COLO668 (cell line): ENCODE measurements around the gene CAMTA1.

ENCODE experiments used
- DNase-seq: peaks from one replicate; lab custom pipeline; 2025; ENCODE audit not compliant: unreplicated experiment; lab: John Stamatoyannopoulos, UW

CAMTA1 gene

GRCh38 chr1:7515904-7516303 lies 730.6 kb downstream of the CAMTA1 start:
- DNase-seq: no peak

DNA sequence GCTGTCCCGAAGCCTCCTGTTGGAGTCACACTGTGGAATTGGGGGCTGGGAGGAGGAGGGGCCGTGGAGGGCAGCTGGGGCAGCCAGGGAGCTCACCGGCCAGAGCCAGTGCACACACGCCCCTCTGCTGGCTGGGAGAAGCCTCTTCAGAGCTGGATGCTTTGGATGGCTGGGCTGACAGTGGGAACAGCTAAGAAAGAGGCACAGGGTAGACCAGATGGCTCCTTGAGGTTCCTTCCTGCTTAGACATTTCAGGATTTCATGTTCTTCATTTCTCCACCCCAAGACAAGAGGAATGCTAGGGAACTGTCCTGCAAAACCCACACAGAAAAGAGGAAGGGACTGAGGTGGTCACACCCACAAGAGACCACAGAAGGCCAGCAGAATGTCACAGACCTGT lies 731.1 kb downstream of the CAMTA1 start:
- peak; percentile 33 for DNase-seq

GRCh38 chr1:7516929-7517328 lies 731.7 kb downstream of the CAMTA1 start:
- DNase-seq: no peak

- no peak for DNase-seq
Observed at GRCh38 chr1:7517611-7518330, 732.5 kb downstream of the CAMTA1 start.

DNA sequence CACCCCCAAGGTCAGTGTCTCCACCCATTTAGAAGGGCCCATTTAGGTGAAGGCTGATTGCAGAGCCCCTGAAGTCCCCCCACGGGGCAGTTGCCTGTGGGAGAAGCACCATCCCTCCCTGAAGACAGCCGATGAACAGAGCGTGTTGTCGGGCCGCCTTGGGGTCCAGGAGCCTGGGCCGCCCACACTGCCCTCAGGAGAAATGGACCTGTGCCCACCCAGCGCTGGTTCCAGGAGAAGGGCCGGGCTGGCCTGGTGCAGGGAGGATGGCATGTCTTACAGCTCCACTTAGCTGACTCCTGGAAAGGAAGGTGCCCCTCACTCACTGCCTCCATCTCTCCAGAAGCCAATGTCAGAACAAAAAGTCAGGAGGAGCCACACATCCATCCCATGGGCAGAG lies 733.2 kb downstream of the CAMTA1 start:
- no peak for DNase-seq

- DNase-seq: no peak
Observed at GRCh38 chr1:7519181-7519860, 734.1 kb downstream of the CAMTA1 start.

DNA sequence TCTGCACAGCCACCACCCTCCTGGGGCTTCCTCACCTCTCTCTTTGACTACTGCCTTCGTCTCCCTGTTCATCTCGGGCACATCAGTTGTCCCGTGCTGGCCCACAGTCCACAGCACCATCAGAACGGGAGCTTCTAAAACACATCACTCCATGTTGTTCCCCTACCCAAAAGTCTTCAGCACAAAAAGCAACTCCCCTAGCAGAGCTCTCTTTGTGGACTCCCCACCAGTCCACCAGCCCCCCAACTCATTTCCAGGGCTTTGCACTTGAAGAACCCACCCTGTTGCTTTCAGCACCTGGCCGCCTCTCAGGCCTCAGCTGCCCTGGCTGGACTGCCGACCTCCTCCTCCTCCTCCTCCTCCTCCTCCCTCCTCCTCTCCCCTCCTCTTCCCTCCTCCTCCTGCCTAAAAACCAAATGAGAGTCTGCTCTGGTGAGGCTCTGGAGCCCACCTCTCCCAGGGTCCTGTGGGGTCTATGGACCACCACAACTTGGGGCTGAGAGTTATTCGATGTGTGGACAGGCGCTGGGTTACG lies 734.7 kb downstream of the CAMTA1 start:
- DNase-seq: no peak

DNA sequence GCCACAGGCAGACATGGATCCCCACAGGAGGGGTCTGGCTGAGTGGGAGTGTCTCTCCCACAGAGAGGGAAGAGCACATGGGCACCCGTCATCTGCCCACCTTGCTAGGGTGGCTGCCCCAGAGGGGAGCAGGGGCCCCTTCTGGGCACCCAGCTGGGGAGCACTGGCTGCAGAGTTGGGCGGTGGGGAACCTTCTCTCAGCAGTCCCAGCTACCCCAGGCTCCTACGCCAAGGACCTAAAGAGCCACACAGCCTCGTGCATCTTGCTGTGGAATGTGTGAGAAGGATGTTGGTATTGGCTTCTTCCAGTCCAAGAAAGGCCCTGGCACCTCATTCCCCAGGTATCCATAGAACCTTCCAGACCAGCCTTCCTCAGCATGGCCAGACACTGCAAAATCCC lies 735.2 kb downstream of the CAMTA1 start:
- DNase-seq: no peak

DNA sequence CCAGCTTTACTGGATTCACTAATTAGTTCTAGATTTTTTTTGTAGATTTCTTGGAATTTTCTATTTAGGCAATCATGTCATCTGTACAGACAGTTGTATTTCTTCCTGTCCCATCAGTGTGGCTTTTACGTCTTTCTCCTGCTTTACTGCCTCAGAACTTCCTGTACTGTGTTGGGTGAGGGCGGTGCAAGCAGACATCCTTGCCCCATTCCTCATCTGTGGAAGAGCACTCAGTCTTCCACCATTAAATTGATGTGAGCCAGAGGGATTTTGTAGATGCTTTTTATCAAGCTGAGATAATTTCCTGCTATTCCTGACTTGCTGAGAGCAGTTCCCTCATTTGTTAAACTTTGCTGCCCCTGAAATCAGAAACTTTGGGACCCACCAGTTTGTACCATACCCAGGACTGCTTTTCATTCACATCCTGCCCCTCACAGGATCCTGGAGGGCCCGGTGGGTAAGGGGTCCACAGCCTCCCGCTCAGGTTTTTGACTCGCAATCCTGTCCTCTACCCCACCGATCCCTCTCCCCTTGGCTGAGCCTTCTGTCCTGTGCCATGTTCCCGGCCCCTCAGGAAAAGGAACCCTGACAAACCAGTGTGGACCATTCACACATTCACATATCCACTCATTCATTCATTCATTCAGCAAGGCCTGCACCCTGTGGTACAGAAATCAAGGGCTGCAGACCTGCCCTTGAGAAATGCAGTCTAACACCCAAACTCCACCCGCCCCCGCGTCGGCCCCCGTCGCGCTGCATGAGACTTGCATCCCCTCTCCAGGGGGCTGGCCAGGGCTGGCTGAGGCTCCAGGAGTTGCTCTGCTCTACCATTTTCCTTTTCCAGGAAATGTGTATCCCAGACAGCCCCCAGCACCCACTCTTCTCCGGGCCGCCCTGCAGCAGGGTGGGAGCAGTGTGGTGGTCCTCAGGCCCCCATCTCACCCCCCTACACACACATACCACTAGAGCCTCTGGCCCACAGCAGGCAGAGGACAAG lies 739.4 kb downstream of the CAMTA1 start:
- no peak for DNase-seq

- no peak for DNase-seq
Observed at GRCh38 chr1:7525338-7526063, 740.2 kb downstream of the CAMTA1 start.

DNA sequence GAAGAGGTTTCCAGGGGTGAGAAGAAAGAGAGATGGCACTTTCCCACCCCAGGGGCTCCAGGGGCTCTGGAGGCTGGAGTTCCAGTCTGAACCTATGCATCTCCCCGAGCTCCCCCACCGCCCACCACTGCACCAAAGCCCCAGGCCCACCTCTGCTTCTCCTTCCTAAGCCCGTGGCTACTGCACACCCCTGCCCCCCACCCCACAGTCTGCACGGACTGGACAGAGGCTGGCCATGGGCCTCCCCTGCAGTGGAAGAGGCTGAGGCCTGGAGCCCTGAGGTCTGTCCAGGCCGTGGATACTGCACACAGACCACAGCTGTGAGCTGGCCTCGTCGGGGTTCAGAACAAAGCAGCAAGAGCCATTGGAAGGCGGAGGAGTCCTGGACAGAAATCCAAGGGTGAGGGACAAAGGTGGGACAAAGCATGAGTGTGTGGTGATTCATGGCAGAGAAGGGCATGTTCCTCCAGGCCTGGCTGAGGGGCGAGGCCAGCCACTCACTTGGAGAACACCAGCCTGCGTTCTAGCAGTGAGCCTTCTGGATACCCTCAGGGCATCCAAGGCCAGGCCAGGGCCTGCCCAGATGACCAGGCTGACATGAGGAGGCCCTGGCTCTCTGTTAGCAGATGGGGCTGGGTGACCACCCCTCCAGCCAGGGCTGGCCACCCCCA lies 741.1 kb downstream of the CAMTA1 start:
- no peak for DNase-seq

DNA sequence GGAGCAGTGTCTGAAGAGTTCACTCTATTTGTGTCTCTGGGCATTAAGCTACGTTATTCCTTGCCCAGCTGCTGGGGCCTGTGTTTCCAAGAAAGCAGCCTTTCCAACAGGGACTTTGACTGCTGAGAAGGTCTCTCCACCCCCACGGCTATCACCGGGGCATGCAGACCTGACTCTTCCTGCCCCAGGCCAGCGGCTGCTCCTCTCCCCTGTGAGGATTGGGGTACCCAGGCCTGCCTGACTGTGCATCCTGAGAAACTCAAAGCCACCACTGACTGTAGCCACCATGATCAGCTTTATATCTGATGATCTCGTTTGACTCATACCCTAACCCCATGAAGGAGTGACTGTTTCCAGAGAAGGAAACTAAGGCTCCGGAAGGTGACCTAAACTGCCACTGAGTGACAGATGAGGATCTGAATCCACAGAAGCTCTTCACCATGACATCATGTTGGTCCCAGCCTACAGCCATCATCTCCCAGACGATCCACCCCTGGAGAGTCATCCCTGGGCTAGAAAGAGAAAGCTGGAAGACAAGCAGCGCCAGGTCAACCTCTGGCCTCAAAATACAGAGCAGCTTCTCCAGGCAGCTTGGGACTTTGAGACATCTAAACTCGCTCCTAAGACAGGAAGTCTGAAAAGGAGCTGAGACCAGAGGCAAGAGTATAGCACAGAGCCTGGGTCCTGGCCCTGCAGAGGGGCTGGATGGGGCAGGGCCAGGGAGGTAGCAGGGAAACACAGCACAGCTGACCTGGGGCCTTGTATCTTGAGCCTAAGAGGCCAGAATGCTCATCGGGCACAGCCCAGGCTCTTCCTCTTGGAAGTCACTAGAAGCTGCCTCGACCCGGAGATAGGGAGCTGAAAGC lies 741.8 kb downstream of the CAMTA1 start:
- no peak for DNase-seq

- DNase-seq: no peak
Observed at GRCh38 chr1:7527733-7528045, 742.4 kb downstream of the CAMTA1 start.

DNA sequence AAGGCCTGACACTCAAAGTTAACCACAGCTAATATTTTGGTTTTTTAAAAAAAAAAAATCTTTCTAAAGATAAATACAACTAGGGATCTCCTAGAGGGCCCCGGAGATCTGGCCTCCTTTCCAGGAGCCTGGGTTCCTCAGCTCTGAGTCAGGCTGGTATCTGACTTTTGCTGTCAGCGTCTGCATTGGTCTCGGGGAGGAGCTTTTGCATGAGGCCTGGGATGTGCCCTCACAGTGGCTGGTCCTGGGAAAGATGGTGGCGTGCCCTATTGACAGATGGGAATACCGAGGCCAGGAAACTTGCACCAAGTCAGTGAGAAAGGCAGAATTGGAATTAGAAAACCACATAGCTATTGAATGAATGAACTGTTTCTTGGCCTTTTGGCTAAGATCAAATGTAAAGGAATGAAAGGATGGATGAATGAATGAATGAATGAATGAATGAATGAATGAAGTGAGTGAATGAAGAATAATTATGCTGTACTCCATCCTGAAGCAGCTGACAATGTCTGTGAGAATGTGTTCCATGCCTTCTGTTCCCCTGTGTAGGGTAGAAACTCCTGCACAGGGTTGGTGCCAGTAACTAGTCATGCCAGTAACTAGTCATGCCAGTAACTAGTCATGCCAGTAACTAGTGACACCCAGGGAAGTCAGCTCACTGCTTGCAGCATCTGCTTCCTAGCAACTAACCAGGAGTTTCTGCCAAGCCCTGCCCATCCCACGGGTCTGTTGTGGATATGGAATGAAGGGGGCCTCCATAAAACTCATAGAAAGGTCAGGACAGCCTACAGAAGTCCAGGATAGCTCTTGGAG lies 743.3 kb downstream of the CAMTA1 start:
- DNase-seq: no peak

DNA sequence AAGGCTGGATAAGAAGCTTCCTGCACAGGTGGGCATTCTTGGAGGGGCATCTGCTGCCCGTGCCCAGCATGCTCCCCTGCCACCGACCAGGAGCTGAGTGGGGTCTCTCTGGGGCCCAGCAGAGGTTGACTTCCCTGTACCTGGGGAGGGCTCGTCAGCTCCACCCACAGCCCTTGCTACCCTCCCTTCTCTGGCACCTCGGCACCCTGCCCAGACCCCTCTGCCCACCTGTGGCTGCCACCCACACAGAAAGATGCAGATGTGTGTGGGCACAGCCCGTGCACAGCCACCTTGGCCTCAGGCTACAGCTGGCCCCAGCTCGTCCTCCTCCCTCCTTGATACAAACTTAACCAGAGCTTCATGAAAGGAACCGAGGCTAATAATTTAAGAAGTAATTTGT lies 744.7 kb downstream of the CAMTA1 start:
- no peak for DNase-seq

- DNase-seq: no peak
Observed at GRCh38 chr1:7531562-7532340, 746.5 kb downstream of the CAMTA1 start.

- no peak for DNase-seq
Observed at GRCh38 chr1:7533006-7533405, 747.8 kb downstream of the CAMTA1 start.
